Endothelial cell (in vitro differentiated cells): ENCODE data around the gene ATIC. TPM values are rescaled to one million over a fixed set of nuclear protein-coding genes. Genes with fewer than 3 reads are reported as not detected.

Experiments
- DNase-seq: peaks from one replicate; pipeline ENCODE4 v3.0.0; 2021; ENCODE audit warnings: low spot score
- H3K27ac Mint-ChIP-seq: one replicate; pipeline ENCODE4 v1.8.0; 2021; ENCODE audit warnings: mixed read lengths, inconsistent platforms; ENCODE audit not compliant: unreplicated experiment
- H3K27me3 Mint-ChIP-seq: one replicate; pipeline ENCODE4 v1.8.0; 2021; ENCODE audit warnings: mild to moderate bottlenecking, moderate library complexity, mixed read lengths, inconsistent platforms; ENCODE audit not compliant: unreplicated experiment
- H3K36me3 Mint-ChIP-seq: one replicate; pipeline ENCODE4 v1.8.0; 2021; ENCODE audit warnings: mild to moderate bottlenecking, low read depth, mixed read lengths, inconsistent platforms; ENCODE audit not compliant: unreplicated experiment
- H3K4me1 Mint-ChIP-seq: one replicate; pipeline ENCODE4 v1.8.0; 2021; ENCODE audit warnings: mild to moderate bottlenecking, mixed read lengths, inconsistent platforms; ENCODE audit not compliant: unreplicated experiment
- H3K4me3 Mint-ChIP-seq: one replicate; pipeline ENCODE4 v1.8.0; 2021; ENCODE audit warnings: mild to moderate bottlenecking, mixed read lengths, inconsistent platforms; ENCODE audit not compliant: unreplicated experiment
- H3K9me3 Mint-ChIP-seq: one replicate; pipeline ENCODE4 v1.8.0; 2021; ENCODE audit warnings: mixed read lengths, inconsistent platforms; ENCODE audit not compliant: unreplicated experiment
- total RNA-seq: library from RNA; stranded (reverse); fragmentation: NEBNext Ultra II Directional; extraction: Animal tissue kit (Norgen Biotek cat#: 25700); gene quantifications from one replicate; pipeline ENCODE4 v1.2.1, GENCODE V29; 2021; ENCODE audit not compliant: unreplicated experiment
- TF ChIP-seq, protein P1 (sequence below): fragments of 200-600 bp; sonication (generic); IDR thresholded peaks from one replicate; pipeline ENCODE4 v1.5.0; 2021; ENCODE audit warnings: antibody characterized with exemption; ENCODE audit not compliant: unreplicated experiment

The ATIC gene
- total RNA-seq, 1 donor from 2014 or later, result 29.3 TPM

DNA sequence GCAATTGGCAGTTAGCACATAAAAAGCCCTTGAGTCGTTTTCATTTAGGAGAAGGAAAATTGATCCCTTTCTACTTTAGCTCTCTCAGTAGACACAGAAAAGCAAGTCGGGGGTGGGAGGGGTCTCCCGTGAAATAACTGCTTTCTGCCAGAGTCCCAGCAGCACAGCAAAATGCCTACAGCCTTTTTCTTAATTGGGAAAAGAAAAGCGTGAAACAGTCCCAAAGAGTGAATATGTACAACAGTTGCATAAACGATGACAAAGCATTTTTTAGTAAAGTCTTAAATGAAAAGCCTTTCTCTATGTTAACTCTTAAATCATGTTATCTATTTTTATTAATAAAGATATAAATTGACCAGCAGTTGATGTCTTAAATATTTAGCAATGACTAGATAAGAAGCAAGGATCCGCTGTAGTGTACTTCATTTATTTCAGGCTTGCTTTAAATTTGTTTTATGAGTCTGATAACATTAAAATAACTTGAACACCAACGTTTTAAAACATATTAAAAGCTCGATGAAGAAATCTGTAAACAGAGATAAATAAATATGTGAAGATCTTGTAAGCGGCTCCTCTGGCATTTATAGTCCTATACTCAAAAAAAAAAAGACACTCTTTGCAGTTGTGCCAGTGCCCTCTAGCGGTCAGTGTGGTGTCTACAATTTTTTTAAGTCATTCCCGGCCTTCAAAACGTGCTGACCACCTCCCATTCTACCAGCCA lies 42.3 kb upstream of the ATIC start:
- no peaks in the 10 kb centered on the region for H3K4me1 Mint-ChIP-seq
- no peaks in the 10 kb centered on the region for H3K36me3 Mint-ChIP-seq
- H3K4me3 Mint-ChIP-seq, result no peak overlapping the region
- no peaks in the 10 kb centered on the region for H3K9me3 Mint-ChIP-seq
- no peak overlapping the region for H3K27ac Mint-ChIP-seq
- DNase-seq, result peak; percentile 73
- peaks cover 1% of the 10 kb centered on the region for H3K27me3 Mint-ChIP-seq
- TF ChIP-seq, protein P1, sequence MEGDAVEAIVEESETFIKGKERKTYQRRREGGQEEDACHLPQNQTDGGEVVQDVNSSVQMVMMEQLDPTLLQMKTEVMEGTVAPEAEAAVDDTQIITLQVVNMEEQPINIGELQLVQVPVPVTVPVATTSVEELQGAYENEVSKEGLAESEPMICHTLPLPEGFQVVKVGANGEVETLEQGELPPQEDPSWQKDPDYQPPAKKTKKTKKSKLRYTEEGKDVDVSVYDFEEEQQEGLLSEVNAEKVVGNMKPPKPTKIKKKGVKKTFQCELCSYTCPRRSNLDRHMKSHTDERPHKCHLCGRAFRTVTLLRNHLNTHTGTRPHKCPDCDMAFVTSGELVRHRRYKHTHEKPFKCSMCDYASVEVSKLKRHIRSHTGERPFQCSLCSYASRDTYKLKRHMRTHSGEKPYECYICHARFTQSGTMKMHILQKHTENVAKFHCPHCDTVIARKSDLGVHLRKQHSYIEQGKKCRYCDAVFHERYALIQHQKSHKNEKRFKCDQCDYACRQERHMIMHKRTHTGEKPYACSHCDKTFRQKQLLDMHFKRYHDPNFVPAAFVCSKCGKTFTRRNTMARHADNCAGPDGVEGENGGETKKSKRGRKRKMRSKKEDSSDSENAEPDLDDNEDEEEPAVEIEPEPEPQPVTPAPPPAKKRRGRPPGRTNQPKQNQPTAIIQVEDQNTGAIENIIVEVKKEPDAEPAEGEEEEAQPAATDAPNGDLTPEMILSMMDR, result peak; percentile 78

DNA sequence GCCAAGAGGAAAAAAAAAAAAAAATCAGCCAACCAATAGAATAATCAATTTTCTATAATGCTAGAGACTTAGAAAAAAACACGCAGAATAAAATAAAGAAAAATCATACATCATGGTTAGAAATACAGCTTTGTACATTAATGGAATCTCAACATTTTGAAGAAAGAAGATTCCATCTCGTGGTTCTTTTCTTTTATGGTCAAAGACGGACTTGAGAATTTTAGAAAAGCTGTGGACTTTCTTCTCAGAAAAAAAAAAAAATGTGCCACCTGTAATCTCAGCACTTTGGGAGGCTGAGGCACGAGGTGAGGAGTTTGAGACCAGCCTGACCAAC lies 41.8 kb upstream of the ATIC start:
- TF ChIP-seq, protein P1, result peak; percentile 11
- Mint-ChIP-seq H3K4me1 (no peaks in the 10 kb centered on the region), H3K27ac (no peak overlapping the region), H3K27me3 (peaks cover 1% of the 10 kb centered on the region), H3K4me3 (no peak overlapping the region), H3K36me3 (no peaks in the 10 kb centered on the region), H3K9me3 (no peaks in the 10 kb centered on the region)
- DNase-seq, result no peak

DNA sequence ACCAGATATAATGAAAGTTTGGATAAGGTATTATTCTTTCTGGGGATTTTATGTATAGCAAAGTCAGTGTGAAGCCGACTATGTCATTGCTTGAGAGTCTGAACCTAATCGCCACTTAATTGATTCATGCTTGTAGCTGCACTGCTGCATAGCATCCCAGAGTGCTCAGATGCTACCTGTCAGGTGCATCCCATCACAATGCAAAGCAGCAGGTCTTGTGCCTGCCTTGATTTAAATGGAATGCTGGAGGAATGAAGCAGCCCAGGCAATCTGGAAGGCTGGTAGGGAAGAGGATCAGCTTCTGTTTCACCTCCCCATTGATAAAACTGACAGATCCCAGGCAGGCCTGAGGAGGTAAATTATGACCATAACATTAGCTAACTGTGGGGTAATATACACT lies 40.4 kb upstream of the ATIC start:
- Mint-ChIP-seq H3K27ac (no peak overlapping the region), H3K4me3 (no peak overlapping the region), H3K36me3 (no peaks in the 10 kb centered on the region), H3K9me3 (no peaks in the 10 kb centered on the region), H3K27me3 (peaks cover 1% of the 10 kb centered on the region), H3K4me1 (no peaks in the 10 kb centered on the region)
- no peak for DNase-seq
- TF ChIP-seq, protein P1, result no peak

DNA sequence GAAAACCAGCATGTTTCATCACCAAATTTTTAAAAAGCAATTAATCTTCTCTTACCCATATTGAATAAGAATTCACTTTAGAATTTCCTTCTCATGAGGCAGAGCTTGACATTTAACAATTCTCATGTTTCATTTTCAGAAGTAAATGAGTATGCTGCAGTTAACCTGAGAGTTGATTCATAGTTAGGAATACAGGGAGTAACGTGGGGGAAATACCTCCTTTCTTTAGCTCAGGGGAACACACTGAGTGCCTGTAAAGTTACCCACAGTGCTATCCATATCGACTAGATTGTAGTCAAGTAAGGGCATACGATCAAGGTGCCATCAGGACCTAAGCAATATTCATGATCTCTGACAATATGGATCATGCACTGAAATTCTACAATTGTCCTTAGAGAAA lies 38.9 kb upstream of the ATIC start:
- no peak overlapping the region for H3K27ac Mint-ChIP-seq
- no peaks in the 10 kb centered on the region for H3K27me3 Mint-ChIP-seq
- no peak for DNase-seq
- H3K4me3 Mint-ChIP-seq, result no peak overlapping the region
- TF ChIP-seq, protein P1, result no peak
- H3K9me3 Mint-ChIP-seq, result no peaks in the 10 kb centered on the region
- H3K36me3 Mint-ChIP-seq, result no peaks in the 10 kb centered on the region
- no peaks in the 10 kb centered on the region for H3K4me1 Mint-ChIP-seq

DNA sequence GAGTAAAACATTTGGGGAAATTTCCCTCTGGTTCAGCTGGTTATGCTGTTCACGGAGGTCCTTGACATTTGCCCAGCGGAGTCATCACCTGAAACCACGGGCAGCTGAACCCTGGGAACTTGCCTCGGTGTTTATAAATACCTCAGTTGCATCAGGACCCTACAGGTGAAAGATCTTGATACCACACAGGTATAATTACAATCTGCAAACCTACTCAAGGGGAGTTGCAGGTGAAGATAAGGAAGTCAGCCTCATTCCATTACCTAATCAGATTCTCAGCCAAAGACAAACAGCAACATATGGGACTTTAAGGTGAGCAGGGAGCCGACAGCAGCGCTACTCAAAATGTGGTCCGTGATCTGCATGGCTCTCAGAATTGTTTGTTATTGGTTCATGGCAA lies 37.0 kb upstream of the ATIC start:
- Mint-ChIP-seq H3K9me3 (no peaks in the 10 kb centered on the region), H3K36me3 (no peaks in the 10 kb centered on the region), H3K4me3 (no peak overlapping the region), H3K4me1 (no peaks in the 10 kb centered on the region), H3K27ac (no peak overlapping the region), H3K27me3 (no peaks in the 10 kb centered on the region)
- DNase-seq, result no peak
- TF ChIP-seq, protein P1, result no peak
